ENCODE data around the gene NRXN2. TPM values are rescaled to one million over a fixed set of nuclear protein-coding genes. Genes with fewer than 3 reads are reported as not detected.
"Not testable (repeated sequence)": the region's sequence is repeated elsewhere in the genome, so short reads cannot be mapped to it uniquely, and the experiment has no call there.

NRXN2 gene
- total RNA-seq, 1 experiment from 2014 or later, result not detected

GRCh38 chr11:64561984-64562722 is 160.8 kb downstream of the NRXN2 start:
- TF ChIP-seq CTCF (IDR thresholded peaks at IDR 0.05; ENCODE audit: unreplicated experiment), result no peak
- no peaks in the 10 kb centered on the region for H3K9me3 Mint-ChIP-seq (ENCODE audit: low read depth, unreplicated experiment)
- peaks cover 58% of the 10 kb centered on the region for H3K27me3 Mint-ChIP-seq (ENCODE audit: unreplicated experiment)
- peaks cover 6% of the 10 kb centered on the region for H3K4me1 Mint-ChIP-seq (ENCODE audit: low read depth, unreplicated experiment)
- no TSS peak for BruUV-seq (replicated peaks)
- H3K36me3 Mint-ChIP-seq (ENCODE audit: insufficient read depth, unreplicated experiment), result no peaks in the 10 kb centered on the region
- no peak overlapping the region for H3K27ac Mint-ChIP-seq (ENCODE audit: unreplicated experiment)
- CTCF ChIA-PET, result interaction anchor here (0.5 kb wide), 1 partner anchor 805 kb away, joined by 3 read pairs; no protein-coding TSS in a partner anchor
- DNase-seq, result no peak
- no peak overlapping the region for H3K4me3 Mint-ChIP-seq (ENCODE audit: low read depth, unreplicated experiment)
- intact Hi-C loops (cut with micrococcal nuclease; ENCODE audit: unreplicated experiment), result no loop called here

GRCh38 chr11:64561429-64561828 is 161.6 kb downstream of the NRXN2 start:
- H3K4me3 Mint-ChIP-seq (ENCODE audit: low read depth, unreplicated experiment); H3K36me3 Mint-ChIP-seq (ENCODE audit: insufficient read depth, unreplicated experiment); H3K4me1 Mint-ChIP-seq (ENCODE audit: low read depth, unreplicated experiment); BruUV-seq (replicated peaks); DNase-seq; intact Hi-C loops (cut with micrococcal nuclease; ENCODE audit: unreplicated experiment); H3K9me3 Mint-ChIP-seq (ENCODE audit: low read depth, unreplicated experiment); H3K27ac Mint-ChIP-seq (ENCODE audit: unreplicated experiment): not testable (repeated sequence)
- CTCF ChIA-PET, result interaction anchor here (0.6 kb wide), 1 partner anchor 17 kb away, joined by 4 read pairs; no protein-coding TSS in a partner anchor
- H3K27me3 Mint-ChIP-seq (ENCODE audit: unreplicated experiment), result peaks cover 51% of the 10 kb centered on the region

- intact Hi-C loops (cut with micrococcal nuclease; ENCODE audit: unreplicated experiment), result no loop called here
Measured at GRCh38 chr11:64560941-64561340, 162.1 kb downstream of the NRXN2 start.

GRCh38 chr11:64560139-64560771 is 162.7 kb downstream of the NRXN2 start:
- Mint-ChIP-seq H3K27me3 (ENCODE audit: unreplicated experiment) (peaks cover 47% of the 10 kb centered on the region), H3K36me3 (ENCODE audit: insufficient read depth, unreplicated experiment) (peaks cover 4% of the 10 kb centered on the region), H3K4me3 (ENCODE audit: low read depth, unreplicated experiment) (no peak overlapping the region), H3K27ac (ENCODE audit: unreplicated experiment) (no peak overlapping the region), H3K4me1 (ENCODE audit: low read depth, unreplicated experiment) (peaks cover 11% of the 10 kb centered on the region), H3K9me3 (ENCODE audit: low read depth, unreplicated experiment) (no peaks in the 10 kb centered on the region)
- DNase-seq, result no peak
- CTCF ChIA-PET, result no interaction called here
- no TSS peak for BruUV-seq (replicated peaks)
- intact Hi-C loops (cut with micrococcal nuclease; ENCODE audit: unreplicated experiment), result no loop called here
- no peak for TF ChIP-seq CTCF (IDR thresholded peaks at IDR 0.05; ENCODE audit: unreplicated experiment)

More at GRCh38 chr11:64560941-64561340, 162.1 kb downstream of the NRXN2 start:
- H3K27ac Mint-ChIP-seq (ENCODE audit: unreplicated experiment), result no peak overlapping the region
- peaks cover 47% of the 10 kb centered on the region for H3K27me3 Mint-ChIP-seq (ENCODE audit: unreplicated experiment)
- TF ChIP-seq CTCF (IDR thresholded peaks at IDR 0.05; ENCODE audit: unreplicated experiment), result no peak
- BruUV-seq (replicated peaks), result no TSS peak
- peaks cover 4% of the 10 kb centered on the region for H3K36me3 Mint-ChIP-seq (ENCODE audit: insufficient read depth, unreplicated experiment)
- H3K4me1 Mint-ChIP-seq (ENCODE audit: low read depth, unreplicated experiment), result peaks cover 4% of the 10 kb centered on the region
- DNase-seq, result no peak
- H3K9me3 Mint-ChIP-seq (ENCODE audit: low read depth, unreplicated experiment), result no peaks in the 10 kb centered on the region
- no peak overlapping the region for H3K4me3 Mint-ChIP-seq (ENCODE audit: low read depth, unreplicated experiment)
- CTCF ChIA-PET, result interaction anchor here (0.6 kb wide), 1 partner anchor 17 kb away, joined by 4 read pairs; no protein-coding TSS in a partner anchor

Measured in Calu3 (cell line).